ENCODE results near the gene MOB1A.
A peak's percentile ranks its signal among the peaks of the same experiment; 100 is the strongest.
"Not testable (repeated sequence)": the region's sequence is repeated elsewhere in the genome, so short reads cannot be mapped to it uniquely, and the experiment has no call there.

The MOB1A gene

GRCh38 chr2:74148457-74149246 lies 30.0 kb downstream of the MOB1A start:
- DNase-seq (ENCODE audit: low spot score): no peak

GRCh38 chr2:74147727-74148456 lies 30.8 kb downstream of the MOB1A start, which contains the start of gene BOLA3:
Gene BOLA3, minus strand, starts transcription at chr2:74147912. Its CDS starts 38 bp downstream, at chr2:74147874.
- DNase-seq (ENCODE audit: low spot score): peak; percentile 97

GRCh38 chr2:74146929-74147726 lies 31.6 kb downstream of the MOB1A start:
- no peak for DNase-seq (ENCODE audit: low spot score)

- DNase-seq (ENCODE audit: low spot score): no peak
Observed at GRCh38 chr2:74142340-74142739, 36.3 kb downstream of the MOB1A start.

GRCh38 chr2:74138600-74139323 lies 39.9 kb downstream of the MOB1A start:
- DNase-seq (ENCODE audit: low spot score): peak; percentile 64

- no peak for DNase-seq (ENCODE audit: low spot score)
Observed at GRCh38 chr2:74137651-74138599, 40.8 kb downstream of the MOB1A start.

GRCh38 chr2:74131901-74132300 lies 46.8 kb downstream of the MOB1A start:
- DNase-seq (ENCODE audit: low spot score): no peak

- DNase-seq (ENCODE audit: low spot score): no peak
Observed at GRCh38 chr2:74130211-74130995, 48.3 kb downstream of the MOB1A start.

- no peak for DNase-seq (ENCODE audit: low spot score)
Observed at GRCh38 chr2:74128206-74128605, 50.5 kb downstream of the MOB1A start.

- not testable (repeated sequence) for DNase-seq (ENCODE audit: low spot score)
Observed at GRCh38 chr2:74123955-74124354, 54.7 kb downstream of the MOB1A start.

GRCh38 chr2:74121846-74122245 lies 56.8 kb downstream of the MOB1A start:
- DNase-seq (ENCODE audit: low spot score): not testable (repeated sequence)

- peak; percentile 99 for DNase-seq (ENCODE audit: low spot score)
Observed at GRCh38 chr2:74119912-74120825, 58.5 kb downstream of the MOB1A start.

GRCh38 chr2:74119339-74119738 lies 59.3 kb downstream of the MOB1A start:
- peak; percentile 52 for DNase-seq (ENCODE audit: low spot score)

- no peak for DNase-seq (ENCODE audit: low spot score)
Observed at GRCh38 chr2:74111380-74111779, 67.3 kb downstream of the MOB1A start.

- no peak for DNase-seq (ENCODE audit: low spot score)
Observed at GRCh38 chr2:74110537-74110936, 68.1 kb downstream of the MOB1A start.

GRCh38 chr2:74109551-74109950 lies 69.1 kb downstream of the MOB1A start:
- DNase-seq (ENCODE audit: low spot score): no peak

GRCh38 chr2:74107071-74107470 lies 71.6 kb downstream of the MOB1A start:
- no peak for DNase-seq (ENCODE audit: low spot score)

GRCh38 chr2:74105413-74105812 lies 73.3 kb downstream of the MOB1A start:
- DNase-seq (ENCODE audit: low spot score): no peak

GRCh38 chr2:74104839-74105238 lies 73.8 kb downstream of the MOB1A start:
- no peak for DNase-seq (ENCODE audit: low spot score)

Data from HuH-7 (cell line).